MM.1S (cell line): Measurements from ENCODE around the gene GPR62.

Experiments used
- DNase-seq: peaks from one replicate; pipeline ENCODE4 v3.0.0-alpha.2; 2015
- H2AFZ ChIP-seq: fragments of 300-600 bp; sonication (generic); 2 replicates; pipeline ENCODE4 v1.6.0; 2016; ENCODE audit warnings: antibody characterized with exemption, low read length
- H3F3A ChIP-seq: fragments of 300-600 bp; sonication (generic); 2 replicates; pipeline ENCODE4 v1.6.1; 2016; ENCODE audit warnings: mild to moderate bottlenecking, antibody characterized with exemption, low read length, moderate library complexity, mixed read lengths; ENCODE audit not compliant: insufficient read depth
- H3K27ac ChIP-seq: fragments of 300-600 bp; sonication (generic); 2 replicates; pipeline ENCODE4 v1.5.1; 2016; ENCODE audit warnings: mild to moderate bottlenecking, low read length
- H3K27me3 ChIP-seq: fragments of 300-600 bp; sonication (generic); replicated peaks from 2 replicates; pipeline ENCODE4 v1.6.0; 2016; ENCODE audit warnings: low read length; ENCODE audit not compliant: insufficient read depth
- H3K36me3 ChIP-seq: fragments of 300-600 bp; sonication (generic); replicated peaks from 2 replicates; pipeline ENCODE4 v1.6.1; 2016; ENCODE audit warnings: mild to moderate bottlenecking, low read length, mixed read lengths; ENCODE audit not compliant: insufficient read depth
- H3K4me1 ChIP-seq: fragments of 300-600 bp; sonication (generic); 2 replicates; pipeline ENCODE4 v1.6.1; 2016; ENCODE audit warnings: low read length, mixed read lengths
- H3K4me2 ChIP-seq: fragments of 300-600 bp; sonication (generic); 2 replicates; pipeline ENCODE4 v1.6.0; 2016; ENCODE audit warnings: low read depth, low read length
- H3K4me3 ChIP-seq: fragments of 300-600 bp; sonication (generic); 2 replicates; pipeline ENCODE4 v1.5.1; 2016; ENCODE audit warnings: low read length, mixed read lengths
- H3K79me2 ChIP-seq: fragments of 300-600 bp; sonication (generic); 2 replicates; pipeline ENCODE4 v1.6.1; 2016; ENCODE audit warnings: mixed run types, low read length, mixed read lengths
- H3K9ac ChIP-seq: fragments of 300-600 bp; sonication (generic); 2 replicates; pipeline ENCODE4 v1.6.1; 2016; ENCODE audit warnings: low read length, mixed read lengths
- H3K9me2 ChIP-seq: fragments of 300-600 bp; sonication (generic); replicated peaks from 2 replicates; pipeline ENCODE4 v1.6.1; 2016; ENCODE audit warnings: mild to moderate bottlenecking, low read length, mixed read lengths; ENCODE audit not compliant: insufficient read depth
- H3K9me3 ChIP-seq: fragments of 300-600 bp; sonication (generic); replicated peaks from 2 replicates; pipeline ENCODE4 v1.6.1; 2016; ENCODE audit warnings: mild to moderate bottlenecking, low read length, mixed read lengths; ENCODE audit not compliant: insufficient read depth
- H4K20me1 ChIP-seq: fragments of 300-600 bp; sonication (generic); 2 replicates; pipeline ENCODE4 v1.6.1; 2016; ENCODE audit warnings: mild to moderate bottlenecking, low read length, moderate library complexity, mixed read lengths; ENCODE audit not compliant: insufficient read depth
- EZH2 ChIP-seq: fragments of 300-600 bp; sonication (generic); optimal IDR thresholded peaks from 2 replicates; pipeline ENCODE3; 2017; ENCODE audit warnings: low read depth, mild to moderate bottlenecking, antibody characterized with exemption, low read length, mixed read lengths
- EZH2phosphoT487 ChIP-seq: fragments of 300-600 bp; sonication (generic); IDR thresholded peaks from 2 replicates; pipeline ENCODE4 v1.6.1; 2018; ENCODE audit warnings: antibody characterized with exemption, low read length
- TF ChIP-seq, protein P1 (sequence below): fragments of 300-600 bp; sonication (generic); IDR thresholded peaks from 2 replicates; pipeline ENCODE4 v1.5.1; 2016; ENCODE audit warnings: antibody characterized with exemption, low read length, mixed read lengths

GPR62 gene

DNA sequence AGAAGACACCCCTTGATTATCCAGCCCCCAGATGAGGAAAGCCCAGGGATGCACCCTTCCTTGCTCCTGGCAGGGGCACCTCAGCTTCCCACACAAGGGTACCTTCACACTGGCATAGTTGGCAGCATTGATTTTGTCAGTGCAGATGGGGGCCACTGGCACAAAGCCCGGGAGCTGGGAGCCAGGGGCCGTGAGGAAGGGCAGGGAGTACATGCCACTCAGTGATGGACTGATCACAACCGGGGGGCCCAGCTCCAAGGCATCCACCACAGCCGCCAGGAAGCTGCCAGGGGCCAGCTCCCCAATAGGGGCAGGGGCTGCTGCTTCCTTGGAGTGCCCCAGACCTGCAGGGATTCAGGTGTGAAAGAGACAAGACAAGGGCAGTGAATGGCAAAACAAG, 14.7 kb downstream of the GPR62 start:
- Histone ChIP-seq H3K27me3 (no peaks in the 10 kb centered on the region), H3K9me3 (no peaks in the 10 kb centered on the region), H3F3A (peaks cover 11% of the 10 kb centered on the region; the same call in 1 of the 2 replicates), H3K4me3 (no peak overlapping the region), H3K9ac (no peak overlapping the region), H4K20me1 (no peaks in the 10 kb centered on the region), H3K4me1 (peaks cover 12% of the 10 kb centered on the region), H3K9me2 (no peaks in the 10 kb centered on the region), H3K27ac (no peak overlapping the region), H2AFZ (no peak overlapping the region), H3K79me2 (peaks cover 7% of the 10 kb centered on the region), H3K36me3 (no peaks in the 10 kb centered on the region), H3K4me2 (no peak overlapping the region)
- no peak for DNase-seq
- TF ChIP-seq, protein P1, sequence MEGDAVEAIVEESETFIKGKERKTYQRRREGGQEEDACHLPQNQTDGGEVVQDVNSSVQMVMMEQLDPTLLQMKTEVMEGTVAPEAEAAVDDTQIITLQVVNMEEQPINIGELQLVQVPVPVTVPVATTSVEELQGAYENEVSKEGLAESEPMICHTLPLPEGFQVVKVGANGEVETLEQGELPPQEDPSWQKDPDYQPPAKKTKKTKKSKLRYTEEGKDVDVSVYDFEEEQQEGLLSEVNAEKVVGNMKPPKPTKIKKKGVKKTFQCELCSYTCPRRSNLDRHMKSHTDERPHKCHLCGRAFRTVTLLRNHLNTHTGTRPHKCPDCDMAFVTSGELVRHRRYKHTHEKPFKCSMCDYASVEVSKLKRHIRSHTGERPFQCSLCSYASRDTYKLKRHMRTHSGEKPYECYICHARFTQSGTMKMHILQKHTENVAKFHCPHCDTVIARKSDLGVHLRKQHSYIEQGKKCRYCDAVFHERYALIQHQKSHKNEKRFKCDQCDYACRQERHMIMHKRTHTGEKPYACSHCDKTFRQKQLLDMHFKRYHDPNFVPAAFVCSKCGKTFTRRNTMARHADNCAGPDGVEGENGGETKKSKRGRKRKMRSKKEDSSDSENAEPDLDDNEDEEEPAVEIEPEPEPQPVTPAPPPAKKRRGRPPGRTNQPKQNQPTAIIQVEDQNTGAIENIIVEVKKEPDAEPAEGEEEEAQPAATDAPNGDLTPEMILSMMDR: no peak
- TF ChIP-seq EZH2phosphoT487: no peak
- TF ChIP-seq EZH2: no peak

DNA sequence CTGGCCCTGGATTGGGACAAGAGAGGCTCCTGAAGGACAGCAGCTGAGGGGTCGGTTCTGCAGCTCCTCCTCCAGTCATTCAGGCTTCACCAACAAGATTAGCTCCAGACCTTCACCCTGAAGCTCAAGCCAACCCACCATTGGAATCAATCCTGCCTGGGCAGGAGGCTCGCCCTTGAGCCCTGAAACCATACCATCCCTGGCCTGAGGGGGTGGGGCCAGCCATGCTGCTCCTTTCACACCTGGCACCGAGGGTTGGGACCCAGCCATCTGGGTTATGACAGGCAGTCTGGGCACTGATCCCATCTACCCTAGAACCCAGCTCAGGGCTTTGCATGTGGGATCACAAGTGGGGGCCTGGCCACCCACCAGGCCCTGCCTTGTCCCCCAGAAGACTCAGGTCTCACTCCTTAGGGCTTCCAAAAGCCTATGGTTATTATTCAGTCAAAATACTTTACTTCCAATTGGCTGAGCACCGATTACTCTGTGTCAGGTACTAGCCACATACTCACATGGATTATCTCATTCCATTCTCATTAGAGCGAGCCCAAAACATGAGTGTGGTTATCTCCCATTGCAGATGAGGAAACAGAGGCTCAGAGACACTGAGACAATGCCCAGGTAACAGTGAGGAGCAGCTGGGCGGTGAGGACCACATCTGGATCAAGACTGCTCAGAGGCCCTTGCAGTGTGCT, 15.6 kb downstream of the GPR62 start:
- Histone ChIP-seq H3K27me3 (no peaks in the 10 kb centered on the region), H3K9ac (no peak overlapping the region), H2AFZ (no peak overlapping the region), H3K4me1 (peaks cover 12% of the 10 kb centered on the region), H3K27ac (no peak overlapping the region), H3K4me2 (no peak overlapping the region), H3K79me2 (peaks cover 7% of the 10 kb centered on the region), H3K9me2 (no peaks in the 10 kb centered on the region), H3F3A (peaks cover 12% of the 10 kb centered on the region; the same call in 1 of the 2 replicates), H3K36me3 (no peaks in the 10 kb centered on the region), H3K9me3 (no peaks in the 10 kb centered on the region), H4K20me1 (no peaks in the 10 kb centered on the region), H3K4me3 (no peak overlapping the region)
- TF ChIP-seq EZH2: no peak
- TF ChIP-seq, protein P1: no peak
- TF ChIP-seq EZH2phosphoT487: no peak
- no peak for DNase-seq

DNA sequence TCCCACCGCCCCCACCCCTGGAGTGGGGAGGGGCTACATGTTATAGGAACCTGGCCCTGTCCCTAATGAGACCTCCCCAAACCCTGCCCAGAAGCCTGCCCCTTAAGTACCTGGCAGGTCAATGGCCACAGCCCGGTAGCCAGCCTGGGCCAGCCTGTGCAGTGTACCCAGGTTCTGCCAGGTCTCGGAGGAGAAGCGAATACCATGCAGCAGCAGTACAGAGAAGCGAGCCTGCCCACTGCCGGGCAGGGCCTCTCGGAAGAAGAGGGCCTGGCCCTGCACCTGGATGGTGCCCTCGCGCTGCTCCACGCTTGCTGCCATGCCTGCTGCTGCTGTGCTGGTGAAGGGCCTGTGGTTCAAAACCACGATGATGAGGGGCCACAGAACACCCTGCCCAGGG, 16.2 kb downstream of the GPR62 start:
- peaks cover 7% of the 10 kb centered on the region for H3K79me2 ChIP-seq
- H3K9me3 ChIP-seq: no peaks in the 10 kb centered on the region
- no peaks in the 10 kb centered on the region for H3K36me3 ChIP-seq
- H3F3A ChIP-seq: peaks cover 16% of the 10 kb centered on the region; the same call in 1 of the 2 replicates
- H3K27me3 ChIP-seq: no peaks in the 10 kb centered on the region
- no peak overlapping the region for H3K4me2 ChIP-seq
- no peak overlapping the region for H3K4me3 ChIP-seq
- no peaks in the 10 kb centered on the region for H4K20me1 ChIP-seq
- H3K27ac ChIP-seq: no peak overlapping the region
- H3K4me1 ChIP-seq: peaks cover 12% of the 10 kb centered on the region
- no peak overlapping the region for H2AFZ ChIP-seq
- no peaks in the 10 kb centered on the region for H3K9me2 ChIP-seq
- H3K9ac ChIP-seq: no peak overlapping the region
- TF ChIP-seq EZH2phosphoT487 (no peak), EZH2 (no peak)
- TF ChIP-seq, protein P1: no peak
- no peak for DNase-seq
